HCT116 (cell line): Measurements from ENCODE around the gene NUMA1. TPM values are rescaled to one million over a fixed set of nuclear protein-coding genes. Genes with fewer than 3 reads are reported as not detected.

Source experiments
- ATAC-seq: fragments of 200-7000 bp; cut with Tn5 transposase; 2 replicates; pipeline ENCODE4 v1.9.1; 2020; ENCODE audit warnings: mild to moderate bottlenecking, moderate library complexity
- BruUV-seq: library from RNA; stranded (reverse); fragments of 400-500 nt; replicated peaks from 2 replicates; lab custom pipeline; 2021; lab: Mats Ljungman, UMichigan
- CTCF ChIA-PET: fragments of 300-600 bp; sonication (Branson Sonifier 250); formaldehyde crosslinking; loops from one replicate; lab custom pipeline; 2021; ENCODE audit warnings: antibody characterized with exemption; lab: Charles Lee
- POLR2A ChIA-PET: fragments of 300-600, 350-600 bp; sonication (Branson Sonifier 250); formaldehyde crosslinking; loops from one replicate; lab custom pipeline; 2021; ENCODE audit warnings: antibody characterized with exemption; lab: Charles Lee
- RAD21 ChIA-PET, 2 experiments: fragments of 300-600 bp; sonication (Branson Sonifier 250); formaldehyde crosslinking; loops; one replicate each; lab custom pipeline; 2023; ENCODE audit warnings: low total read pairs in 2 of 2; ENCODE audit not compliant: uncharacterized antibody in 2 of 2, unreplicated experiment in 2 of 2, low non-redundant PET in 1 of 2; lab: Charles Lee
- DNase-seq: peaks from one replicate; pipeline ENCODE4 v3.0.0-alpha.2; 2010; ENCODE audit warnings: low read depth, low spot score
- H2AFZ ChIP-seq: fragments of 200-600 bp; shearing (Covaris generic), sonication (generic); 2 replicates; pipeline ENCODE4 v1.6.1; 2017; ENCODE audit warnings: low read depth, mixed run types, mixed read lengths, antibody characterized with exemption, low read length; ENCODE audit not compliant: poor library complexity, severe bottlenecking
- H3K27ac ChIP-seq: 2 replicates; pipeline ENCODE4 v1.5.1; 2012; ENCODE audit warnings: low read depth, low read length
- H3K27me3 ChIP-seq: fragments of 200-600 bp; sonication (generic); 2 replicates; pipeline ENCODE4 v1.6.1; 2016; ENCODE audit warnings: mixed run types, low read length, mixed read lengths; ENCODE audit not compliant: insufficient read depth
- H3K36me3 ChIP-seq, 2 experiments: fragments of 200-500 bp in 1 of 2; fragments of 200-600 bp in 1 of 2; sonication (Bioruptor generic) in 1 of 2; sonication (generic) in 1 of 2; 2 replicates each; pipeline versions ENCODE4 v1.5.1 to v1.6.1; 2014 to 2016; ENCODE audit warnings: low read length in 2 of 2, inconsistent platforms in 1 of 2, mixed read lengths in 1 of 2, mixed run types in 1 of 2; ENCODE audit not compliant: insufficient read depth in 2 of 2, control insufficient read depth in 1 of 2
- H3K4me1 ChIP-seq, 2 experiments: fragments of 200-600 bp in 1 of 2; sonication (generic) in 1 of 2; 2 replicates each; pipeline versions ENCODE4 v1.5.1 to v1.6.1; 2012 to 2017; ENCODE audit warnings: low read length in 2 of 2, inconsistent platforms in 1 of 2, mild to moderate bottlenecking in 1 of 2, mixed read lengths in 1 of 2, mixed run types in 1 of 2, moderate library complexity in 1 of 2; ENCODE audit not compliant: insufficient read depth in 2 of 2, control insufficient read depth in 1 of 2
- H3K4me2 ChIP-seq: fragments of 200-600 bp; sonication (generic); 2 replicates; pipeline ENCODE4 v1.6.1; 2017; ENCODE audit warnings: mixed run types, low read length, mixed read lengths
- H3K4me3 ChIP-seq, 2 experiments: fragments of 200-600 bp in 1 of 2; sonication (generic) in 1 of 2; replicated peaks in 1 of 2; 2 replicates each; pipeline ENCODE4 v1.5.1; 2011 to 2016; ENCODE audit warnings: low read length in 2 of 2, control low read depth in 1 of 2, low read depth in 1 of 2, mild to moderate bottlenecking in 1 of 2, mixed read lengths in 1 of 2, mixed run types in 1 of 2
- H3K79me2 ChIP-seq: fragments of 200-600 bp; sonication (generic); 2 replicates; pipeline ENCODE4 v1.6.1; 2017; ENCODE audit warnings: mild to moderate bottlenecking, mixed run types, low read length, moderate library complexity, mixed read lengths; ENCODE audit not compliant: insufficient read depth
- H3K9ac ChIP-seq: fragments of 200-600 bp; sonication (generic); 2 replicates; pipeline ENCODE4 v1.6.1; 2016; ENCODE audit warnings: low read length, mixed read lengths
- H3K9me2 ChIP-seq: fragments of 200-600 bp; sonication (generic), shearing (Covaris generic); 2 replicates; pipeline ENCODE4 v1.6.1; 2017; ENCODE audit warnings: mixed run types, mild to moderate bottlenecking, moderate library complexity; ENCODE audit not compliant: insufficient read depth
- H3K9me3 ChIP-seq, 2 experiments: fragments of 200-500 bp in 1 of 2; fragments of 200-600 bp in 1 of 2; sonication (Bioruptor generic) in 1 of 2; sonication (generic) in 1 of 2; 2 replicates each; pipeline ENCODE4 v1.6.1; 2014 to 2017; ENCODE audit warnings: low read length in 2 of 2, mixed read lengths in 2 of 2, inconsistent platforms in 1 of 2, low read depth in 1 of 2, mild to moderate bottlenecking in 1 of 2, mixed run types in 1 of 2, moderate library complexity in 1 of 2; ENCODE audit not compliant: control insufficient read depth in 1 of 2, insufficient read depth in 1 of 2
- H4K20me1 ChIP-seq: fragments of 200-600 bp; sonication (generic), shearing (Covaris generic); 2 replicates; pipeline ENCODE4 v1.6.1; 2017; ENCODE audit warnings: mixed run types, mild to moderate bottlenecking, moderate library complexity; ENCODE audit not compliant: insufficient read depth
- CTCF ChIP-seq, 3 experiments: fragments of 200-600 bp in 1 of 3; sonication (generic) in 1 of 3; IDR thresholded peaks in 2 of 3; conservative IDR thresholded peaks in 1 of 3; 2 replicates each; pipeline ENCODE4 v1.5.1; 2012 to 2017; ENCODE audit warnings: low read depth in 2 of 3, low read length in 2 of 3, antibody characterized with exemption in 1 of 3, borderline replicate concordance in 1 of 3, control low read depth in 1 of 3, mild to moderate bottlenecking in 1 of 3, mixed read lengths in 1 of 3, mixed run types in 1 of 3, moderate library complexity in 1 of 3; ENCODE audit not compliant: insufficient read depth in 1 of 3
- EGR1 ChIP-seq: IDR thresholded peaks from 2 replicates; pipeline ENCODE4 v1.6.1; 2012; ENCODE audit warnings: low read depth
- ELF1 ChIP-seq: IDR thresholded peaks from 2 replicates; pipeline ENCODE4 v1.6.1; 2012; ENCODE audit warnings: low read depth, borderline replicate concordance
- POLR2A ChIP-seq: IDR thresholded peaks from 2 replicates; pipeline ENCODE4 v1.7.0; 2011; ENCODE audit warnings: borderline replicate concordance; ENCODE audit not compliant: insufficient read depth, insufficient read length; ENCODE audit errors: extremely low read depth
- SIN3A ChIP-seq: IDR thresholded peaks from 2 replicates; pipeline ENCODE4 v1.6.1; 2012; ENCODE audit warnings: low read depth
- SRF ChIP-seq: IDR thresholded peaks from 2 replicates; pipeline ENCODE4 v1.6.1; 2012; ENCODE audit warnings: low read depth
- ZNF274 ChIP-seq: fragments of 200-500 bp; sonication (Bioruptor generic); IDR thresholded peaks from 2 replicates; pipeline ENCODE4 v1.6.1; 2014; ENCODE audit warnings: mild to moderate bottlenecking, low read depth, low read length, inconsistent platforms
- intact Hi-C: fragments of 100-400 bp; cut with micrococcal nuclease; formaldehyde crosslinking; loops from 2 replicates; pipeline ENCODE4 v1.10.0; 2022
- total RNA-seq: library from RNA; stranded (reverse); gene quantifications from one replicate; pipeline ENCODE4 v1.2.1, GENCODE V29; 2021; ENCODE audit not compliant: unreplicated experiment

The NUMA1 gene
- total RNA-seq, 1 experiment from 2014 or later: 133 TPM

- no peak for TF ChIP-seq POLR2A
These were observed 56.1 kb downstream of the NUMA1 start (continued) for GRCh38 chr11:72024069-72024754.

- ATAC-seq: no peak
- ChIA-PET CTCF (interaction anchor here (3.2 to 3.7 kb wide), 2 partner anchors 67 to 408 kb away, joined by 30 to 67 read pairs; no protein-coding TSS in a partner anchor), POLR2A (interaction anchor here (1.9 kb wide), 1 partner anchor 59 kb away, joined by 4 read pairs; no protein-coding TSS in a partner anchor), RAD21 (no interaction called here)
- BruUV-seq: no TSS peak
- Histone ChIP-seq H4K20me1 (no peaks in the 10 kb centered on the region), H3K4me3 (no peak overlapping the region), H3K9me3 (no peaks in the 10 kb centered on the region), H3K27ac (no peak overlapping the region), H2AFZ (no peak overlapping the region), H3K4me1 (peaks cover 0 to 5% of the 10 kb centered on the region in 2 experiments; a peak in 1 of 4 replicates), H3K4me2 (no peak overlapping the region), H3K9me2 (no peaks in the 10 kb centered on the region), H3K79me2 (peaks cover 24% of the 10 kb centered on the region; the same call in 1 of the 2 replicates), H3K36me3 (peaks cover 43 to 49% of the 10 kb centered on the region in 2 experiments), H3K27me3 (no peaks in the 10 kb centered on the region), H3K9ac (no peak overlapping the region)
- TF ChIP-seq SRF (no peak), ELF1 (no peak), CTCF (IDR thresholded peaks at IDR 0.05 in 2 of 3, conservative IDR thresholded peaks at IDR 0.05 in 1 of 3; ENCODE audit: borderline replicate concordance in 1 of 3, insufficient read depth in 1 of 3, low read depth in 2 of 3, low read length in 2 of 3) (no peak), SIN3A (no peak), EGR1 (no peak), ZNF274 (no peak)
- DNase-seq: no peak
- intact Hi-C loops: no loop called here
These were observed 57.0 kb downstream of the NUMA1 start for GRCh38 chr11:72023335-72023734.
